Uterus (tissue), 2 donors: ENCODE measurements around the gene GPATCH8.

Experiments used
- CTCF ChIP-seq, 4 experiments: fragments of 200-600 bp in 2 of 4; fragments of 450-650 bp in 2 of 4; sonication (generic) in 2 of 4; IDR thresholded peaks; one replicate each; pipeline ENCODE4 v1.5.1; 2016 to 2019; ENCODE audit warnings: antibody characterized with exemption in 4 of 4, mild to moderate bottlenecking in 2 of 4, moderate library complexity in 1 of 4
- POLR2A ChIP-seq, 2 donors: fragments of 450-650 bp; IDR thresholded peaks; one replicate each; pipeline ENCODE4 v1.6.1; 2016; ENCODE audit warnings: antibody characterized with exemption in 2 of 2, mild to moderate bottlenecking in 1 of 2, moderate library complexity in 1 of 2

GRCh38 chr17:44378171-44378705 lies 125.0 kb downstream of the GPATCH8 start:
- TF ChIP-seq POLR2A (IDR thresholded peaks at IDR 0.05) (no peak), CTCF (IDR thresholded peaks at IDR 0.05) (no peak)
